Thymus (tissue), 11 donors: ENCODE data around the gene TSPAN11. TPM values are rescaled to one million over a fixed set of nuclear protein-coding genes. Genes with fewer than 3 reads are reported as not detected.
"Not testable (repeated sequence)": the region's sequence is repeated elsewhere in the genome, so short reads cannot be mapped to it uniquely, and the experiment has no call there.

ENCODE experiments used
- DNase-seq, 9 donors: peaks; one replicate each; pipeline ENCODE4 v3.0.0-alpha.2; 2013; ENCODE audit warnings: low spot score in 9 of 9, low read depth in 6 of 9, missing footprints in 1 of 9
- H3K27ac ChIP-seq, 2 donors: one replicate each; pipeline ENCODE4 v1.5.1; 2013; ENCODE audit warnings: control low read depth in 1 of 2, low read depth in 1 of 2, low read length in 1 of 2, mild to moderate bottlenecking in 1 of 2, moderate library complexity in 1 of 2
- H3K27me3 ChIP-seq, 2 donors: one replicate each; pipeline ENCODE4 v1.5.1; 2013; ENCODE audit warnings: low read length in 1 of 2; ENCODE audit not compliant: control insufficient read depth in 2 of 2, insufficient read depth in 1 of 2
- H3K36me3 ChIP-seq, 2 donors: one replicate each; pipeline ENCODE4 v1.5.1; 2013; ENCODE audit warnings: low read length in 1 of 2, mild to moderate bottlenecking in 1 of 2, moderate library complexity in 1 of 2; ENCODE audit not compliant: control insufficient read depth in 2 of 2, insufficient read depth in 2 of 2
- H3K4me1 ChIP-seq, 2 donors: one replicate each; pipeline ENCODE4 v1.5.1; 2013; ENCODE audit warnings: low read length in 2 of 2; ENCODE audit not compliant: control insufficient read depth in 2 of 2, insufficient read depth in 2 of 2
- H3K4me3 ChIP-seq, 2 donors: one replicate each; pipeline ENCODE4 v1.5.1; 2013; ENCODE audit warnings: low read length in 2 of 2, control low read depth in 1 of 2, mild to moderate bottlenecking in 1 of 2
- H3K9me3 ChIP-seq, 2 donors: one replicate each; pipeline ENCODE4 v1.5.1; 2013; ENCODE audit warnings: low read length in 1 of 2, mild to moderate bottlenecking in 1 of 2; ENCODE audit not compliant: control insufficient read depth in 2 of 2, insufficient read depth in 1 of 2
- WGBS: extraction: QIAGEN DNeasy Blood & Tissue Kit; methylation state at CpG from one replicate; pipeline ENCODE4 v1.1.7; 2013; 5-methylcytosine and 5-hydroxymethylcytosine counted together
- polyA plus RNA-seq: library from polyadenylated mRNA; stranded (reverse); fragments of 200-250 nt; gene quantifications from one replicate; pipeline ENCODE4 v1.2.3, GENCODE V29; 2013
- total RNA-seq: library from RNA; stranded (reverse); fragments of 120-200 nt; gene quantifications from one replicate; pipeline ENCODE4 v1.2.4, GENCODE V29; 2013
- donor health status: healthy.

The TSPAN11 gene
- total and polyA plus RNA-seq, 2 donors: 0.21 to 0.85 TPM

- DNase-seq: no peak
- Histone ChIP-seq H3K27ac (no peak overlapping the region), H3K36me3 (no peaks in the 10 kb centered on the region), H3K27me3 (no peaks in the 10 kb centered on the region), H3K4me3 (no peak overlapping the region), H3K4me1 (no peaks in the 10 kb centered on the region), H3K9me3 (peaks cover 0 to 7% of the 10 kb centered on the region in 2 donors)
Observed at GRCh38 chr12:30887226-30887625, 39.3 kb upstream of the TSPAN11 start.

GRCh38 chr12:30888241-30888640, 38.3 kb upstream of the TSPAN11 start:
- Histone ChIP-seq H3K4me1 (no peaks in the 10 kb centered on the region), H3K36me3 (no peaks in the 10 kb centered on the region), H3K27me3 (no peaks in the 10 kb centered on the region), H3K9me3 (peaks cover 0 to 7% of the 10 kb centered on the region in 2 donors), H3K4me3 (no peak overlapping the region), H3K27ac (no peak overlapping the region)
- DNase-seq: no peak

GRCh38 chr12:30894531-30894930, 32.0 kb upstream of the TSPAN11 start:
- DNase-seq, H3K9me3 ChIP-seq, H3K36me3 ChIP-seq, H3K27me3 ChIP-seq, H3K4me3 ChIP-seq, H3K27ac ChIP-seq, H3K4me1 ChIP-seq: not testable (repeated sequence)
- WGBS: 87% methylated on average over 9 of the region's 9 CpGs

- Histone ChIP-seq H3K4me1 (no peaks in the 10 kb centered on the region), H3K9me3 (no peaks in the 10 kb centered on the region), H3K27ac (no peak overlapping the region), H3K36me3 (no peaks in the 10 kb centered on the region), H3K4me3 (no peak overlapping the region), H3K27me3 (no peaks in the 10 kb centered on the region)
- DNase-seq: no peak
- WGBS: 84% methylated on average over 3 of the region's 3 CpGs
Observed at GRCh38 chr12:30896461-30896860, 30.1 kb upstream of the TSPAN11 start.

GRCh38 chr12:30898846-30899245, 27.7 kb upstream of the TSPAN11 start:
- Histone ChIP-seq H3K27me3 (no peaks in the 10 kb centered on the region), H3K4me3 (no peak overlapping the region), H3K9me3 (no peaks in the 10 kb centered on the region), H3K4me1 (no peaks in the 10 kb centered on the region), H3K36me3 (no peaks in the 10 kb centered on the region), H3K27ac (no peak overlapping the region)
- 100% methylated on average over 1 of the region's 1 CpG for WGBS
- no peak for DNase-seq

- DNase-seq: no peak
- H3K27me3 ChIP-seq: no peaks in the 10 kb centered on the region
- no peaks in the 10 kb centered on the region for H3K4me1 ChIP-seq
- WGBS: 94% methylated on average over 1 of the region's 1 CpG
- no peaks in the 10 kb centered on the region for H3K9me3 ChIP-seq
- H3K27ac ChIP-seq: no peak overlapping the region
- H3K36me3 ChIP-seq: no peaks in the 10 kb centered on the region
- H3K4me3 ChIP-seq: no peak overlapping the region
Observed at GRCh38 chr12:30900351-30900750, 26.2 kb upstream of the TSPAN11 start.

- 88% methylated on average over 3 of the region's 3 CpGs for WGBS
- H3K27ac ChIP-seq: no peak overlapping the region
Observed at GRCh38 chr12:30902001-30902400, 24.5 kb upstream of the TSPAN11 start.

GRCh38 chr12:30902596-30902995, 24.0 kb upstream of the TSPAN11 start:
- 87% methylated on average over 4 of the region's 4 CpGs for WGBS
- H3K36me3 ChIP-seq: no peaks in the 10 kb centered on the region
- H3K27me3 ChIP-seq: no peaks in the 10 kb centered on the region
- no peak for DNase-seq
- H3K4me3 ChIP-seq: no peak overlapping the region
- H3K27ac ChIP-seq: no peak overlapping the region
- no peaks in the 10 kb centered on the region for H3K9me3 ChIP-seq
- no peaks in the 10 kb centered on the region for H3K4me1 ChIP-seq

More at GRCh38 chr12:30902001-30902400, 24.5 kb upstream of the TSPAN11 start:
- Histone ChIP-seq H3K9me3 (no peaks in the 10 kb centered on the region), H3K27me3 (no peaks in the 10 kb centered on the region), H3K36me3 (no peaks in the 10 kb centered on the region), H3K4me1 (no peaks in the 10 kb centered on the region), H3K4me3 (no peak overlapping the region)
- no peak for DNase-seq

- Histone ChIP-seq H3K4me3 (no peak overlapping the region), H3K36me3 (no peaks in the 10 kb centered on the region), H3K27ac (no peak overlapping the region), H3K27me3 (no peaks in the 10 kb centered on the region), H3K4me1 (no peaks in the 10 kb centered on the region), H3K9me3 (no peaks in the 10 kb centered on the region)
- no peak for DNase-seq
- WGBS: 96% methylated on average over 6 of the region's 6 CpGs
Observed at GRCh38 chr12:30905463-30906009, 21.0 kb upstream of the TSPAN11 start.
